Fibroblast of villous mesenchyme (primary cell): Measurements from ENCODE around the gene NOS3. TPM values are rescaled to one million over a fixed set of nuclear protein-coding genes. Genes with fewer than 3 reads are reported as not detected.

Experiments used
- DNase-seq: peaks from one replicate; pipeline ENCODE4 v3.0.0-alpha.2; 2010; ENCODE audit warnings: low read depth
- H3K4me3 ChIP-seq: 2 replicates; pipeline ENCODE4 v1.5.1; 2011; ENCODE audit warnings: low read depth, mild to moderate bottlenecking, low read length
- CTCF ChIP-seq: IDR thresholded peaks from 2 replicates; pipeline ENCODE4 v1.5.1; 2012; ENCODE audit warnings: low read depth, mild to moderate bottlenecking, low read length; ENCODE audit not compliant: insufficient read depth
- total RNA-seq: library from RNA; depleted of rRNA; stranded (reverse); fragments of >200 nt; gene quantifications from 2 replicates; pipeline ENCODE4 v1.2.3, GENCODE V29; 2012

Gene NOS3
- total RNA-seq, 1 donor, result 1.3 TPM

GRCh38 chr7:151016505-151016904 is 25.7 kb downstream of the NOS3 start:
- TF ChIP-seq CTCF, result no peak
- H3K4me3 ChIP-seq, result no peak overlapping the region
- DNase-seq, result no peak

GRCh38 chr7:151016942-151017341 is 26.1 kb downstream of the NOS3 start:
- no peak for DNase-seq
- TF ChIP-seq CTCF, result no peak
- no peak overlapping the region for H3K4me3 ChIP-seq

DNA sequence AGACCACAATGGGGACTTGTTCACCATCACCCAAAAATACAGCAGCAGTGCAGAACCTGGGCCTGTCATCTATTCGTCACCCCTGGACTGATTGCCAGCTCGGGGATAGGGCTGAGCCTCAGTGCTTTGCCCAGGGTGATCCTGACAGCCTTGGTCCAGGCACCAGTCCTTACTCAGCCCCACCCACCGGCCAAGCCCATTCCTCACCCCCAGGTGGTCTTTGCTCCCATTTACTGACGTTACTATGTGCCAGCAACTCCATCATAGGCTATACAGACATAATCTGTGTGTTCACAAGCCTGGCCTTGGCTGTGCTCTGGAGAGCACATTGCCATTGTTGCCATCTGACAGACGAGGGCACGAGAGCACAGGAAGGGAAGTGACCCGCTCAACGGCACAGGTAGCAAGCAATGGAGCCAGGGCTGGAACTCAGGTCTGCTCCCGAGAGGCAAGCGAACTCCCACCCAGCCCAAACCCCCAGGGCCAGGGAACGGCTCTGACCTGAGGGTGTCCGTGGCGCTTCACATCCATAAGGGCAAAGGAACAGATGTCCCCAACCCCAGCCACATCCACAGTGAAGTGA is 26.6 kb downstream of the NOS3 start:
- DNase-seq, result no peak
- peak overlapping the region; percentile 48 for H3K4me3 ChIP-seq
- TF ChIP-seq CTCF, result no peak

DNA sequence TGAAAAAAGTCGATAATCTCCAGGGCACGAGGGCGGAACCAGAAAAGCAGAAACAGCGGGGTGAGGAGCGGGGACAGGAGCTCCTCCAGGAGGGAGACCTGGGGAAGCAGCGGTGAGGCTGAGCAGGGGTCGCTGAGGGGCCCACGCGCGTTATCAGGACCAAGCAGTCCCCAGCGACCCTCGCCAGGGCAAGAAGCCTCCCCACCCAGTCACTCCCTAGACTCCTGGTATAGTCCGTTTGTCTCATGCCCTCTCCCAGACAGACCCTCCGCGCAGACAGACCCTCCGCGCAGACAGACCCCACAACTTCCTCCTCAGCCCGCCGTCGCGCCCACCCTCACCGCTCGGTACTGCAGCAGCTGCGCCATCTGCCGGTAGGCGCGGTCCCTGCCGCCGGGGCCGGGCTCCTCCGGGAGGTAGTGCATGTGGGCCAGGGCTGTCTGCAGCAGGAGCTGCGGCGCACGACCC is 27.2 kb downstream of the NOS3 start:
- TF ChIP-seq CTCF, result peak; percentile 96
- DNase-seq, result peak; percentile 57
- H3K4me3 ChIP-seq, result peak overlapping the region; percentile 48

GRCh38 chr7:151018421-151019129 is 27.8 kb downstream of the NOS3 start:
- no peak for TF ChIP-seq CTCF
- DNase-seq, result no peak

DNA sequence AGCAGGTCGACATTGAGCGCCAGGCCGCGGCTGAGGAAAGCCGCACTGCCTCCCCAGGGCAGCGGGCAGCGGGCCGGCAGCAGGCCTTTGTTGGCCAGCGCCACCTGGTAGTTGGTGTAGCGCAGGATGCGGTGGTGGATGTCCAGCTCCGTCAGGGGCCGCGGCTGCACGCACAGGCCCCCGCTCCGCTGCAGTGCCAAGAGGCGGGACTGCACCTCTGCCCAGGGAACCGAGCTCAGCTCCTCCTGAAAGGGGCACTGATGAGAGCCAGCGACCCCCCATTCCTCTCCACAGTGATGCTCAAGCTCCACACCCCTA is 28.3 kb downstream of the NOS3 start:
- TF ChIP-seq CTCF, result no peak
- no peak overlapping the region for H3K4me3 ChIP-seq

More at GRCh38 chr7:151018421-151019129, 27.8 kb downstream of the NOS3 start:
- H3K4me3 ChIP-seq, result peak overlapping the region; percentile 48

More for the DNA sequence above, 28.3 kb downstream of the NOS3 start:
- DNase-seq, result no peak
